KMS-11 (cell line): ENCODE measurements around the gene AOAH.
A peak's percentile ranks its signal among the peaks of the same experiment; 100 is the strongest.

Source experiments
- H2AFZ ChIP-seq: fragments of 200-600 bp; sonication (generic); 2 replicates; pipeline ENCODE4 v1.6.1; 2016; ENCODE audit warnings: antibody characterized with exemption, mixed run types, low read depth
- H3K27ac ChIP-seq: fragments of 200-600 bp; sonication (generic); 2 replicates; pipeline ENCODE4 v1.6.1; 2016; ENCODE audit warnings: mild to moderate bottlenecking, mixed run types
- H3K27me3 ChIP-seq: fragments of 200-600 bp; sonication (generic); 2 replicates; pipeline ENCODE4 v1.6.1; 2017; ENCODE audit warnings: mild to moderate bottlenecking, low read depth, mixed run types, moderate library complexity; ENCODE audit not compliant: insufficient read depth
- H3K36me3 ChIP-seq: fragments of 200-600 bp; sonication (generic); 2 replicates; pipeline ENCODE4 v1.6.1; 2017; ENCODE audit warnings: mild to moderate bottlenecking, mixed run types; ENCODE audit not compliant: insufficient read depth
- H3K4me1 ChIP-seq: fragments of 200-600 bp; sonication (generic); 2 replicates; pipeline ENCODE4 v1.6.1; 2016; ENCODE audit warnings: mild to moderate bottlenecking, low read depth, mixed run types; ENCODE audit not compliant: poor library complexity, severe bottlenecking
- H3K4me2 ChIP-seq: fragments of 200-600 bp; sonication (generic); 2 replicates; pipeline ENCODE4 v1.7.0; 2016; ENCODE audit warnings: mild to moderate bottlenecking, mixed run types
- H3K4me3 ChIP-seq: fragments of 200-600 bp; sonication (generic); IDR thresholded peaks from 2 replicates; pipeline ENCODE4 v1.6.1; 2017; ENCODE audit warnings: low read depth, low read length, mixed read lengths; ENCODE audit not compliant: insufficient read depth
- H3K79me2 ChIP-seq: fragments of 200-600 bp; sonication (generic); 2 replicates; pipeline ENCODE4 v1.6.1; 2016; ENCODE audit warnings: low read depth, mixed run types; ENCODE audit not compliant: insufficient read depth
- H3K9ac ChIP-seq: fragments of 200-600 bp; sonication (generic); 2 replicates; pipeline ENCODE4 v1.6.1; 2016; ENCODE audit warnings: mild to moderate bottlenecking, mixed run types
- H4K20me1 ChIP-seq: fragments of 200-600 bp; sonication (generic); 2 replicates; pipeline ENCODE4 v1.6.1; 2016; ENCODE audit warnings: mild to moderate bottlenecking, mixed run types; ENCODE audit not compliant: insufficient read depth
- TF ChIP-seq, protein P1 (sequence below): fragments of 200-600 bp; sonication (generic); conservative IDR thresholded peaks from 2 replicates; pipeline ENCODE4 v1.6.1; 2017; ENCODE audit warnings: low read depth, mild to moderate bottlenecking, antibody characterized with exemption, low read length, moderate library complexity, mixed read lengths

AOAH gene

DNA sequence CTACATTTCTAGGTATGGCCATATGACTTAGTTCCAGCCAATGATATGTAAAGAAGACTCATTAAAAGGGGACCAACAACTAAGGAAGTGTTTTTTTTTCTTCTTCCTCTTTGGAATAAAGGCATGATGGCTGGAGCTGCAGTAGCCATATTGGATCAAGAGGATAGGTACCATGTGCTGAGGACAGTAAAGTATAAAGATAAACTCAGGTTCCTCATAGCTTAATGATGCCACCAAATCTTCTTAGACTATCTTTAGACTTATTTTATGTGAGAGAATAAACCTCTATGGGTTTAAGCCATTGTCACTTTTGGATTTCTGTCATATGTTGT, 249.3 kb downstream of the AOAH start:
- no peaks in the 10 kb centered on the region for H3K4me1 ChIP-seq
- TF ChIP-seq, protein P1, sequence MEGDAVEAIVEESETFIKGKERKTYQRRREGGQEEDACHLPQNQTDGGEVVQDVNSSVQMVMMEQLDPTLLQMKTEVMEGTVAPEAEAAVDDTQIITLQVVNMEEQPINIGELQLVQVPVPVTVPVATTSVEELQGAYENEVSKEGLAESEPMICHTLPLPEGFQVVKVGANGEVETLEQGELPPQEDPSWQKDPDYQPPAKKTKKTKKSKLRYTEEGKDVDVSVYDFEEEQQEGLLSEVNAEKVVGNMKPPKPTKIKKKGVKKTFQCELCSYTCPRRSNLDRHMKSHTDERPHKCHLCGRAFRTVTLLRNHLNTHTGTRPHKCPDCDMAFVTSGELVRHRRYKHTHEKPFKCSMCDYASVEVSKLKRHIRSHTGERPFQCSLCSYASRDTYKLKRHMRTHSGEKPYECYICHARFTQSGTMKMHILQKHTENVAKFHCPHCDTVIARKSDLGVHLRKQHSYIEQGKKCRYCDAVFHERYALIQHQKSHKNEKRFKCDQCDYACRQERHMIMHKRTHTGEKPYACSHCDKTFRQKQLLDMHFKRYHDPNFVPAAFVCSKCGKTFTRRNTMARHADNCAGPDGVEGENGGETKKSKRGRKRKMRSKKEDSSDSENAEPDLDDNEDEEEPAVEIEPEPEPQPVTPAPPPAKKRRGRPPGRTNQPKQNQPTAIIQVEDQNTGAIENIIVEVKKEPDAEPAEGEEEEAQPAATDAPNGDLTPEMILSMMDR: no peak
- no peak overlapping the region for H2AFZ ChIP-seq
- no peak overlapping the region for H3K4me3 ChIP-seq
- no peak overlapping the region for H3K9ac ChIP-seq
- no peaks in the 10 kb centered on the region for H4K20me1 ChIP-seq
- no peaks in the 10 kb centered on the region for H3K79me2 ChIP-seq
- no peaks in the 10 kb centered on the region for H3K36me3 ChIP-seq
- H3K27ac ChIP-seq: no peak overlapping the region
- no peak overlapping the region for H3K4me2 ChIP-seq
- H3K27me3 ChIP-seq: no peaks in the 10 kb centered on the region

DNA sequence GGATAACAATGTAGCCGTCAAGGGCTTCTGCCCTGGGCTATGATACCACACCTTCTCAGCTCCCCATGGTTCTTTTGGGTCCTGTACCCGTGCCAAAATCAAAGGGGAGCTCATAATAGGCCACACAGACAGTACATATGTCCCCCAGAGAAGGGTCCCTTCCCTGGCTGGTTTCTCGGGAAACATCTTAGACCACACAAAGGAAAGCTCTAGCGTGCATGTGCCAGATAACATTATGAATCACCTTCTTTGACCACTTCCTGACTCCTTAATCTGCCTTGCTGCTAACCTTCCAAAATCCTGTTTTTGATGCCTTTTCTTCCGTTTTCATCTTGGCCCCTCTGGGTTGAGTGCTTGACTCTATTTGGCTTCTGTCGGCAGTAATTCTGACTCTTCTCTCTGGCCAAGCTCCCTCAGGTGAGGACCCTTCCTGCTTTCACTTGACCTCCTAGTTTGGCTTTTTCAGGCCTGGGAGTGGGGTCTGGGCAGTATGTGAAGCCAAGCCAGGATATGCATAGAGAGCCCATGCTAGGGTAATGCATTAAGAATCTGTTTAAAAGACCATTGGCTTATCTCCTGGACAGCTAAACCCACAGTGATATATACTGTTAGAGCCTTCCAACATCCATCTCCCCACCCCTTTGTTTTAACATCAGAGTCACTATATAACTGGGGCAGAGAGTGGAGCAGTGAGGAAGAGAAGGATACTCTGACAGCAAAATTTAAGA, 249.8 kb downstream of the AOAH start:
- TF ChIP-seq, protein P1: no peak

DNA sequence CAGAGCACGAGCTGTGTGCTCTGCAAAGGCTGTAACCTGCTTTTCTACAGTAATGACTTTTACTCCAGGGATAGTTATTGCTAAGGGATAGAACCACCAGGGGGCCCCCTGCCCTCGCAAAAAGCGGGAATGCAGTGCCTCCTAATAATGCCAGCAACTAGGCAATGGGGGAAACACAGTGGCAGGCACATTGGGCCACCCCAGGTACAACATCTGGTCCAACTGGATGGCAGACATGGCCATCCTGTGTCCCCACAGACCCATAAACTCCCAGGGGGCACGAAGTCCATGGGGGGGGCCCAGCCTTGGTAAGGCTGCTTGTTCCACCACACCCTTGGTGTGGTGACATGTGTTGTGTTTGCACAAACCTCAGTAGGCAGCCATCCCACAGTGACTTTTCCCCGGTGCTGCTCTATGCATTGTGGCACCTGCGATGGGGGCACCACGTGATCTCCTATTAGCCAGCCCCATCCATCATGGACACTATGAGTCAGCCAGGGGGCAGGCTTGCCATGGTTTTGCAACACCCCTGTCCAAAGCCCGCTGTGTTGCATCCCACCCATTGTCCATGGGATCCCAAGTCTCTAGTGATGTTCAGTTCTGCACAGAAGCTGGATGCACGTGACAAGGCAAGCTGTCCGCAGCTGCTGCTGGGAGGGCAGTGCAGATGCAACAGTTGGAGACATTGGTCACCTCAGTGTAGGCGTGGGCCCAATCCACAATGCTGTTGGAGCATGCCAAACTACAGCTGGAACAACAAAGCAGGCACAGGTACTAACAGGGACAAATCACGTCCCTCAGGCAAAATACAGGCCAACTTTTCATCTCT, 250.6 kb downstream of the AOAH start:
- Histone ChIP-seq H3K36me3 (no peaks in the 10 kb centered on the region), H3K4me1 (no peaks in the 10 kb centered on the region), H4K20me1 (no peaks in the 10 kb centered on the region), H3K4me3 (no peak overlapping the region), H3K27me3 (no peaks in the 10 kb centered on the region), H3K9ac (no peak overlapping the region), H2AFZ (no peak overlapping the region), H3K79me2 (no peaks in the 10 kb centered on the region), H3K4me2 (no peak overlapping the region), H3K27ac (no peak overlapping the region)
- TF ChIP-seq, protein P1: peak; percentile 81

More for the DNA sequence above, 249.8 kb downstream of the AOAH start:
- H3K4me1 ChIP-seq: no peaks in the 10 kb centered on the region
- H3K27ac ChIP-seq: no peak overlapping the region
- H3K36me3 ChIP-seq: no peaks in the 10 kb centered on the region
- H2AFZ ChIP-seq: no peak overlapping the region
- H3K79me2 ChIP-seq: no peaks in the 10 kb centered on the region
- H3K4me2 ChIP-seq: no peak overlapping the region
- H4K20me1 ChIP-seq: no peaks in the 10 kb centered on the region
- H3K9ac ChIP-seq: no peak overlapping the region
- no peak overlapping the region for H3K4me3 ChIP-seq
- no peaks in the 10 kb centered on the region for H3K27me3 ChIP-seq

DNA sequence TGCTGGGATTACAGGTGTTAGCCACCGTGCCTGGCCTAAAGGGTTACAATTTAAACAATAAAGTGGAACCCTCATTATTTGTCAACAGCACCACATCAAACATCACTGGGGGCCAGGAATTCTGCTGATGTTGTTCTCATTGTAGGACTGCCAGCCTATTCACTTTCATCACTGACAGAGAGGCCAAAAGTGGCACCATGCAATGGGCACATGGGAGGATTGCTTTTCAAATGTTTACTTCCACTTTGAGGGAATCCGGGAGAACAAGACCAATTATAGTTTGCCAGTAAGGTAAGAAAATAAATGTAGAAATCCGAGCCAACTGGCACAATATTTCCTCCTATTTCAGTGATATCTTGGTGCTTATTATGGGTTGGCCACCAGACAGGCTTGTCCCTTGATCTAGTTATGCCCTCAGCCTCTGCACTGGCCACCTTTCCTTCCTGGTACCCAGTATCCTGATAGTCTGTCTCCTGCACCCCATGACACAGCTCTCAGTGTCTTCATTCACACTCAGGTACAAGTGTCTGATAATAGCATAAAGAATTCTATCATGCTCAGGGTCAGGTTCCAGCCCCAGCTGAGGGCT, 252.1 kb downstream of the AOAH start:
- TF ChIP-seq, protein P1: no peak
- Histone ChIP-seq H3K27ac (no peak overlapping the region), H3K4me2 (no peak overlapping the region), H3K36me3 (no peaks in the 10 kb centered on the region), H3K4me1 (no peaks in the 10 kb centered on the region), H2AFZ (no peak overlapping the region), H4K20me1 (no peaks in the 10 kb centered on the region), H3K79me2 (no peaks in the 10 kb centered on the region), H3K27me3 (no peaks in the 10 kb centered on the region), H3K4me3 (no peak overlapping the region), H3K9ac (no peak overlapping the region)
